Memory B cell (primary cell): Measurements from ENCODE around the gene INTS2.

Experiments used
- ATAC-seq: fragments of 150-1000 bp; cut with Tn5 transposase; 2 replicates; pipeline ENCODE4 v1.10.0; 2021; ENCODE audit warnings: low read depth, mild to moderate bottlenecking, moderate library complexity
- DNase-seq, 2 donors: peaks; one replicate each; pipeline ENCODE4 v3.0.0; 2022; ENCODE audit warnings: low spot score in 2 of 2
- H3K27ac Mint-ChIP-seq: one replicate; pipeline ENCODE4 v1.8.0; 2022; ENCODE audit warnings: mild to moderate bottlenecking, moderate library complexity, mixed read lengths
- H3K27me3 Mint-ChIP-seq: one replicate; pipeline ENCODE4 v1.8.0; 2022; ENCODE audit warnings: mixed read lengths
- H3K36me3 Mint-ChIP-seq: one replicate; pipeline ENCODE4 v1.8.0; 2022; ENCODE audit warnings: mild to moderate bottlenecking, mixed read lengths
- H3K4me1 Mint-ChIP-seq: one replicate; pipeline ENCODE4 v1.8.0; 2022; ENCODE audit warnings: mixed read lengths
- H3K4me3 Mint-ChIP-seq: one replicate; pipeline ENCODE4 v1.8.0; 2022; ENCODE audit warnings: mild to moderate bottlenecking, moderate library complexity, mixed read lengths
- H3K9me3 Mint-ChIP-seq: one replicate; pipeline ENCODE4 v1.8.0; 2022; ENCODE audit warnings: mixed read lengths

The INTS2 gene

GRCh38 chr17:61848896-61849295 lies 78.9 kb downstream of the INTS2 start:
- DNase-seq (no peak), ATAC-seq (no peak)
- Mint-ChIP-seq H3K4me1 (no peaks in the 10 kb centered on the region), H3K36me3 (no peaks in the 10 kb centered on the region), H3K9me3 (no peaks in the 10 kb centered on the region), H3K27me3 (no peaks in the 10 kb centered on the region), H3K4me3 (no peak overlapping the region), H3K27ac (no peak overlapping the region)

DNA sequence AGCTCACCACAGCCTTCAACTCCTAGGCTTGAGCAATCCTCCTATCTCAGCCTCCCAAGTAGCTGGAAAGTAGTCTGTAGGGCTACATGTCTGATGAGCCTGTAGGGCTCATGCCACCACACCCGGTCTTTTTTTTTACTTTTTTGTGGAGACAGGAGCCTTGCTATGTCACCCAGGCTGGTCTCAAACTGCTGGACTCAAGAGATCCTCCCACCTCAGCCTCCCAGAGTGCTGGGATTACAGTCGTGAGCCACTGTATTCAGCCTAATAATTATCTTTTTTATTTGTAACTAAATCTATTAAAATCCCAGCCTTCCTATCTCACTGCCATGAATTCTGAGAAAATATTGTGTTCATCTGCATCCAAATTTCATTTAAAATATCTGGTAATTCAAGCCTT lies 79.5 kb downstream of the INTS2 start:
- no peak for ATAC-seq
- H3K4me1 Mint-ChIP-seq = no peaks in the 10 kb centered on the region
- DNase-seq = no peak
- H3K4me3 Mint-ChIP-seq = no peak overlapping the region
- H3K27ac Mint-ChIP-seq = no peak overlapping the region
- no peaks in the 10 kb centered on the region for H3K27me3 Mint-ChIP-seq
- H3K36me3 Mint-ChIP-seq = no peaks in the 10 kb centered on the region
- H3K9me3 Mint-ChIP-seq = no peaks in the 10 kb centered on the region

DNA sequence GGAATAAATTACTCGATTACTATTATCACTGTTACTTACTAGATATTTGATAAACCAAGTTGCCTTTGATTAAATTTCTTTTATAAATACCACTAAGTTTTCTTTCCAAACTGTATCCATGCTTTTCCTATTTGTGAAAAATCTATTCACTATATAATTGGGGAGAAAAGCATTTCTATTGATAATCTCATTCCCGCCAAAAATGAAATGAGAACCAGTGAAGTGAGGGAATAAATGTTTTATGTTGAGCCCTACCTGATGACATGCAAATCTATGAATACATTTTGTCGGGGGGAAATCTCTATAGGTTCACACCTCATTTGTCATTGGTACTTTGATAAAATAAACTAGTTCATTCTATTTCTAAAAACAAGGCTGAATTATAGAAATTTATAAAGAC lies 80.1 kb downstream of the INTS2 start:
- peaks cover 5% of the 10 kb centered on the region for H3K36me3 Mint-ChIP-seq
- DNase-seq (no peak), ATAC-seq (no peak)
- no peak overlapping the region for H3K4me3 Mint-ChIP-seq
- H3K27me3 Mint-ChIP-seq = no peaks in the 10 kb centered on the region
- H3K27ac Mint-ChIP-seq = no peak overlapping the region
- no peaks in the 10 kb centered on the region for H3K4me1 Mint-ChIP-seq
- H3K9me3 Mint-ChIP-seq = no peaks in the 10 kb centered on the region

DNA sequence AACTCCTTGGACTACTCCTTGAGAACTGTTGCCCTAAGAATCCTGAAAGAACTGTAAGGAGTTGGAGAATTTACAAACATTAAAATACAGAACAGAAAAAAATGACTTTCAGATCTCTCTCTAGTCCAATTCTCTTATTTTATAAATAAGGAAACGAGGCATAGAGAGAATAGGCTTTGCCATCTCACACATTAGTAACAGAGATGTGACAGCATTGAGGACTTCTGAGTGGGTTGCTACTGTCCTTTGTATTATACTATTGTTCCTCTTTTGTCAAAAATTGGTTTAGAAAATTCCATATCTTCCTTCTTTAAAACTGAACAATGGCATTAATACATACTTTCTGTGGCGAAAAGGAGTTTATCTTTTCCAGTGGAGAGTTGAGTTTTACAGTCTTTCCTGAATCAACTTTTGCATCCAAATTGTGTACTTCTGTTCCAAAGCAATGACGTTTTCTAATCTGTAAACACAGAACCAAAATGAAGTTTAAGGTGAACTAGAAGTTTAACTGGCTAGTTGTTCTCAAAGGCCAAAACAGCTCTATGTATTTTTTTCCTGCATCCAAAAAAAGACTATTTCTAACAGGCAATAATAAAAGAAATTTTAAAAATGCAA lies 80.9 kb downstream of the INTS2 start:
- no peaks in the 10 kb centered on the region for H3K27me3 Mint-ChIP-seq
- DNase-seq (no peak), ATAC-seq (no peak)
- no peaks in the 10 kb centered on the region for H3K4me1 Mint-ChIP-seq
- H3K4me3 Mint-ChIP-seq = no peak overlapping the region
- no peak overlapping the region for H3K27ac Mint-ChIP-seq
- peaks cover 5% of the 10 kb centered on the region for H3K36me3 Mint-ChIP-seq
- no peaks in the 10 kb centered on the region for H3K9me3 Mint-ChIP-seq

DNA sequence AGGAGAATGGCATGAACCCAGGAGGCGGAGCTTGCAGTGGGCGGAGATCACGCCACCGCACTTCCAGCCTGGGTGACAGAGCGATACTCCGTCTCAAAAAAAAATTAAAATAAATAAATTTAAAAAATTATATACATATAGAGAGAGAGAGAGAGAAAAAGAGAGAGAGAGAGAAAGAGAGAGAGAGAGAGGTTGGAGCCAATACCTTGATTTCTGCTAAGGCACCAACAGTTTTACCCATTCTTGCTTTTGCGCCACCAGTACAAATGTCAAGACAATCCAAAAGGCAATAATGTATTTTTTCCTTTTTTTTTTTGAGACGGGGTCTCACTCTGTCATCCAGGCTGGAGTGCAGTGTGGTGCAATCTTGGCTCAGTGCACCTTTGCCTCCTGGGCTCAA lies 81.7 kb downstream of the INTS2 start:
- H3K4me3 Mint-ChIP-seq = no peak overlapping the region
- no peak for DNase-seq
- no peak for ATAC-seq
- no peaks in the 10 kb centered on the region for H3K27me3 Mint-ChIP-seq
- no peaks in the 10 kb centered on the region for H3K9me3 Mint-ChIP-seq
- H3K27ac Mint-ChIP-seq = no peak overlapping the region
- no peaks in the 10 kb centered on the region for H3K4me1 Mint-ChIP-seq
- H3K36me3 Mint-ChIP-seq = peaks cover 5% of the 10 kb centered on the region

GRCh38 chr17:61843435-61843834 lies 84.3 kb downstream of the INTS2 start:
- H3K9me3 Mint-ChIP-seq = no peaks in the 10 kb centered on the region
- H3K4me3 Mint-ChIP-seq = no peak overlapping the region
- H3K4me1 Mint-ChIP-seq = no peaks in the 10 kb centered on the region
- no peaks in the 10 kb centered on the region for H3K27me3 Mint-ChIP-seq
- H3K27ac Mint-ChIP-seq = no peak overlapping the region
- peaks cover 5% of the 10 kb centered on the region for H3K36me3 Mint-ChIP-seq
- no peak for DNase-seq
- no peak for ATAC-seq

- Mint-ChIP-seq H3K36me3 (peaks cover 5% of the 10 kb centered on the region), H3K27me3 (no peaks in the 10 kb centered on the region), H3K9me3 (no peaks in the 10 kb centered on the region), H3K27ac (no peak overlapping the region), H3K4me3 (no peak overlapping the region), H3K4me1 (no peaks in the 10 kb centered on the region)
- DNase-seq (no peak), ATAC-seq (no peak)
These were observed 84.9 kb downstream of the INTS2 start for GRCh38 chr17:61842899-61843298.

DNA sequence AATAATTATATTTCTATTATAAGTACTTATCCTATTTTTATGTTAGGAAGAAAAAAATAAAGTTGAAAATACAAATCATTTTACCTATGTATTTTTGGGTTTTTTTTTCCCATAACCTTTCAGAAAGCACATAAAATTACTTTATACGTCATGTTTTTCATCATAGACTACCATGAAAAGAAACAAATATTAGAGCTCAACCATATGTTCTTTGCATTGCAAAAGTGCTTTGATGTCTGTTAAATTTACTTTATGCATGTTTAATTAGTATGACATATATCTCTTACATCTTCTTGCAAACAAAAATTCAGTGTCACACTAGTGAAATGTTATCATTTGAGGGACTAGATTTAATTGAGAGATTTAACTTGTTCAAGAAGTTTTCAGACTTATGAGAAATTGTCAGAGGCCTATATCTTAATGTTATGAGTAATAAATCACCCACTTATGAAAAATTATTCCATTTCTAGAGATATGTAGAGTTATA lies 88.4 kb downstream of the INTS2 start:
- Mint-ChIP-seq H3K27me3 (no peaks in the 10 kb centered on the region), H3K9me3 (no peaks in the 10 kb centered on the region), H3K27ac (no peak overlapping the region), H3K36me3 (peaks cover 5% of the 10 kb centered on the region), H3K4me3 (no peak overlapping the region), H3K4me1 (no peaks in the 10 kb centered on the region)
- ATAC-seq = no peak
- no peak for DNase-seq

- Mint-ChIP-seq H3K27ac (no peak overlapping the region), H3K36me3 (no peaks in the 10 kb centered on the region), H3K9me3 (no peaks in the 10 kb centered on the region), H3K4me1 (no peaks in the 10 kb centered on the region), H3K27me3 (no peaks in the 10 kb centered on the region), H3K4me3 (no peak overlapping the region)
- ATAC-seq = peak; percentile 75
- peak; percentile 38 to 47 for DNase-seq
These were observed 90.4 kb downstream of the INTS2 start for GRCh38 chr17:61837175-61838051.

DNA sequence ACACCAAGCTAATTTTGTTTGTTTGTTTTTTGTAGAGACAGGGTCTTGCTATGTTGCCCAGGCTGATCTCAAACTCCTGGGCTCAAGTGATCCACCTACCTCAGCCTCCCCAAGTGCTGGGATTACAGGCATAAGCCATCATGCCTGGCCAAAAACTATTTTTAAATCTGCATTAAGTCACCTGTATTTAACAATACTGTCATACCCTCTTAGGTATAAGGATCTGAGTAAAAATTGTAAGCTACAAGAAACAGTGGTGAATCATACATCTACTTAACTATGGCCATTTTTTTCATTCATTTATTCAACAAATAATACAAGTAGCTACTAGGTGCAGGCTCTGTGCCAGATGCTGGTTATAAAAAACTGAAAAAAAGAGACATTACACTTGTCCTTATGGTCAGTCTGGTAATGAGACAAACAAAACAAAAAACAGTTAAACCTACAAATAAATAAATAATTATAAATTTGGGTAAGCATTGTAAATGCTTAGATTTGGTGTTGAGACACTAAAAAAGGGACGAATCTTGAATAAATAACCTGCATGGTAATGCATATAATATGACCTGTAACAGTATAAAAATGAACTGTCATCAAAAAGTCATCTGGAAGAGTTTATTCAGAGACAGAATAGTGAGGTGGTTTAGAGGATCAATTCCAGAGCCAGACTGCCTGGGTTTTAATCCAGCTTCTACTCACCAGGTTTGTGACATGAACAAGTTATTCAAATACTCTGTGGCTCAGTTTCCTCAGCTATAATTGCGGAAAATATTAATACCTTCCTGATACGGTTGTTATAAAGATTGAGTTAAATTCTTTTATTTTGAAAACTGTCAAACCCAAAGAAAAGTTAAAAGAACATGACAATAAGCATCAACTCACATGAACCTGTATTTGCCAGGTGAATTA lies 91.3 kb downstream of the INTS2 start:
- H3K4me3 Mint-ChIP-seq = no peak overlapping the region
- no peak for ATAC-seq
- no peaks in the 10 kb centered on the region for H3K27me3 Mint-ChIP-seq
- no peaks in the 10 kb centered on the region for H3K36me3 Mint-ChIP-seq
- no peak overlapping the region for H3K27ac Mint-ChIP-seq
- no peaks in the 10 kb centered on the region for H3K4me1 Mint-ChIP-seq
- DNase-seq = no peak
- H3K9me3 Mint-ChIP-seq = no peaks in the 10 kb centered on the region

GRCh38 chr17:61835606-61836005 lies 92.2 kb downstream of the INTS2 start:
- Mint-ChIP-seq H3K4me1 (no peaks in the 10 kb centered on the region), H3K27me3 (no peaks in the 10 kb centered on the region), H3K4me3 (no peak overlapping the region), H3K36me3 (no peaks in the 10 kb centered on the region), H3K27ac (no peak overlapping the region), H3K9me3 (no peaks in the 10 kb centered on the region)
- ATAC-seq = no peak
- DNase-seq = no peak

GRCh38 chr17:61834610-61835009 lies 93.2 kb downstream of the INTS2 start:
- Mint-ChIP-seq H3K27ac (no peak overlapping the region), H3K4me3 (no peak overlapping the region), H3K4me1 (no peaks in the 10 kb centered on the region), H3K36me3 (no peaks in the 10 kb centered on the region), H3K27me3 (no peaks in the 10 kb centered on the region), H3K9me3 (no peaks in the 10 kb centered on the region)
- DNase-seq (no peak), ATAC-seq (no peak)

GRCh38 chr17:61833536-61834193 lies 94.1 kb downstream of the INTS2 start:
- DNase-seq (no peak), ATAC-seq (no peak)
- no peak overlapping the region for H3K27ac Mint-ChIP-seq
- H3K4me1 Mint-ChIP-seq = no peaks in the 10 kb centered on the region
- H3K36me3 Mint-ChIP-seq = no peaks in the 10 kb centered on the region
- H3K27me3 Mint-ChIP-seq = no peaks in the 10 kb centered on the region
- no peak overlapping the region for H3K4me3 Mint-ChIP-seq
- H3K9me3 Mint-ChIP-seq = no peaks in the 10 kb centered on the region
